Endodermal cell (in vitro differentiated cells): ENCODE data around the gene ANKRD10. TPM values are rescaled to one million over a fixed set of nuclear protein-coding genes. Genes with fewer than 3 reads are reported as not detected.

ENCODE experiments used
- DNase-seq: peaks from one replicate; pipeline ENCODE4 v3.0.0-alpha.2; 2017
- H3K27ac ChIP-seq: 2 replicates; pipeline ENCODE4 v1.5.1; 2013; ENCODE audit warnings: mild to moderate bottlenecking, low read depth, low read length, moderate library complexity
- H3K27me3 ChIP-seq: 2 replicates; pipeline ENCODE4 v1.6.1; 2013; ENCODE audit warnings: mild to moderate bottlenecking, low read length, moderate library complexity; ENCODE audit not compliant: insufficient read depth, control insufficient read depth, poor library complexity, severe bottlenecking
- H3K36me3 ChIP-seq: 2 replicates; pipeline ENCODE4 v1.7.0; 2013; ENCODE audit warnings: mild to moderate bottlenecking, low read length, moderate library complexity; ENCODE audit not compliant: control insufficient read depth, insufficient read depth
- H3K4me1 ChIP-seq: one replicate; pipeline ENCODE4 v1.7.0; 2013; ENCODE audit warnings: low read length; ENCODE audit not compliant: control insufficient read depth, insufficient read depth
- H3K4me3 ChIP-seq: 2 replicates; pipeline ENCODE4 v1.5.1; 2013; ENCODE audit warnings: mild to moderate bottlenecking, low read length, moderate library complexity
- H3K9ac ChIP-seq: 2 replicates; pipeline ENCODE4 v1.6.1; 2013; ENCODE audit warnings: mild to moderate bottlenecking, low read length, moderate library complexity; ENCODE audit not compliant: poor library complexity, severe bottlenecking; ENCODE audit errors: extremely low read depth
- H3K9me3 ChIP-seq: 2 replicates; pipeline ENCODE4 v1.6.1; 2013; ENCODE audit warnings: mild to moderate bottlenecking, low read length, moderate library complexity; ENCODE audit not compliant: control insufficient read depth
- H3K27ac Mint-ChIP-seq: 2 replicates; pipeline ENCODE4 v1.8.0; 2020; ENCODE audit warnings: mixed read lengths
- H3K27me3 Mint-ChIP-seq: 2 replicates; pipeline ENCODE4 v1.8.0; 2021; ENCODE audit warnings: mild to moderate bottlenecking, mixed read lengths; ENCODE audit not compliant: insufficient read depth
- H3K36me3 Mint-ChIP-seq: 2 replicates; pipeline ENCODE4 v1.8.0; 2020; ENCODE audit warnings: low read depth, mixed read lengths
- H3K4me1 Mint-ChIP-seq: 2 replicates; pipeline ENCODE4 v1.8.0; 2020; ENCODE audit warnings: mixed read lengths
- H3K4me3 Mint-ChIP-seq: 2 replicates; pipeline ENCODE4 v1.8.0; 2020; ENCODE audit warnings: mild to moderate bottlenecking, moderate library complexity, mixed read lengths
- H3K9me3 Mint-ChIP-seq: 2 replicates; pipeline ENCODE4 v1.8.0; 2020; ENCODE audit warnings: mild to moderate bottlenecking, mixed read lengths
- CTCF ChIP-seq: fragments of 200-600 bp; sonication (generic); conservative IDR thresholded peaks from 2 replicates; pipeline ENCODE4 v1.5.0; 2021; ENCODE audit warnings: antibody characterized with exemption, mild to moderate bottlenecking
- WGBS, 2 experiments: methylation state at CpG; one replicate each; pipeline versions ENCODE4 v1.1.5 to v1.1.7; 2013; ENCODE audit warnings: missing lambda C conversion rate in 2 of 2, mixed read lengths in 1 of 2; ENCODE audit not compliant: insufficient coverage in 1 of 2, insufficient read length in 1 of 2; 5-methylcytosine and 5-hydroxymethylcytosine counted together
- total RNA-seq, 2 donors: library from RNA; stranded (reverse); fragmentation: NEBNext Ultra II Directional in 1 of 2; extraction: Animal tissue kit (Norgen Biotek cat#: 25700) in 1 of 2; gene quantifications; 2 replicates in 1 of 2; 3 replicates in 1 of 2; pipeline ENCODE4 v1.2.1, GENCODE V29; 2021

The ANKRD10 gene
- total RNA-seq, 2 donors from 2014 or later: 148 to 182 TPM

GRCh38 chr13:110863685-110864084, 51.2 kb downstream of the ANKRD10 start:
- 77 to 95% methylated on average over 4 to 6 of the region's 6 CpGs for WGBS, 2 experiments
- peak; percentile 29 for DNase-seq
- Histone ChIP-seq H3K4me1 (no peaks in the 10 kb centered on the region), H3K4me3 (no peak overlapping the region), H3K36me3 (no peaks in the 10 kb centered on the region), H3K9me3 (no peaks in the 10 kb centered on the region), H3K27me3 (no peaks in the 10 kb centered on the region), H3K9ac (no peak overlapping the region), H3K27ac (no peak overlapping the region)
- Mint-ChIP-seq H3K36me3 (no peaks in the 10 kb centered on the region), H3K27ac (no peak overlapping the region), H3K4me3 (no peak overlapping the region), H3K4me1 (peaks cover 6% of the 10 kb centered on the region), H3K9me3 (no peaks in the 10 kb centered on the region), H3K27me3 (no peaks in the 10 kb centered on the region)
- TF ChIP-seq CTCF: no peak

- no peak overlapping the region for H3K9ac ChIP-seq
- no peak overlapping the region for H3K27ac Mint-ChIP-seq
- DNase-seq: no peak
- H3K36me3 Mint-ChIP-seq: no peaks in the 10 kb centered on the region
- no peaks in the 10 kb centered on the region for H3K27me3 Mint-ChIP-seq
- H3K4me1 ChIP-seq: no peaks in the 10 kb centered on the region
- H3K27me3 ChIP-seq: no peaks in the 10 kb centered on the region
- peaks cover 4% of the 10 kb centered on the region for H3K9me3 ChIP-seq
- H3K27ac ChIP-seq: no peak overlapping the region
- TF ChIP-seq CTCF: no peak
- H3K4me3 ChIP-seq: no peak overlapping the region
- peaks cover 7% of the 10 kb centered on the region for H3K9me3 Mint-ChIP-seq
- peaks cover 6% of the 10 kb centered on the region for H3K4me1 Mint-ChIP-seq
- no peaks in the 10 kb centered on the region for H3K36me3 ChIP-seq
- H3K4me3 Mint-ChIP-seq: no peak overlapping the region
These were observed 53.9 kb downstream of the ANKRD10 start for GRCh38 chr13:110860983-110861382.

GRCh38 chr13:110856942-110857835, 57.7 kb downstream of the ANKRD10 start:
- WGBS, 2 experiments: 93 to 100% methylated on average over 1 to 3 of the region's 3 CpGs
- H3K4me1 Mint-ChIP-seq: no peaks in the 10 kb centered on the region
- TF ChIP-seq CTCF: no peak
- no peaks in the 10 kb centered on the region for H3K36me3 Mint-ChIP-seq
- no peaks in the 10 kb centered on the region for H3K36me3 ChIP-seq
- H3K9me3 ChIP-seq: peaks cover 4% of the 10 kb centered on the region
- H3K9ac ChIP-seq: no peak overlapping the region
- H3K4me3 Mint-ChIP-seq: no peak overlapping the region
- H3K27me3 Mint-ChIP-seq: no peaks in the 10 kb centered on the region
- peaks cover 7% of the 10 kb centered on the region for H3K9me3 Mint-ChIP-seq
- H3K27me3 ChIP-seq: no peaks in the 10 kb centered on the region
- no peak overlapping the region for H3K27ac Mint-ChIP-seq
- DNase-seq: peak; percentile 2
- H3K4me3 ChIP-seq: no peak overlapping the region
- no peak overlapping the region for H3K27ac ChIP-seq
- H3K4me1 ChIP-seq: no peaks in the 10 kb centered on the region
